HG03175 (cell line): Measurements from ENCODE around the gene CNTF.

Experiments used
- ATAC-seq: cut with Tn5 transposase; IDR thresholded peaks from one replicate; pipeline ENCODE4 v1.9.1; 2021; ENCODE audit warnings: mild to moderate bottlenecking, moderate library complexity; ENCODE audit not compliant: unreplicated experiment

Gene CNTF

GRCh38 chr11:58641803-58642581 lies 19.5 kb downstream of the CNTF start:
- no peak for ATAC-seq

GRCh38 chr11:58645854-58646253 lies 23.4 kb downstream of the CNTF start:
- no peak for ATAC-seq

- peak; percentile 84 for ATAC-seq
These were observed 24.8 kb downstream of the CNTF start for GRCh38 chr11:58647141-58647699.

- ATAC-seq: no peak
These were observed 25.4 kb downstream of the CNTF start for GRCh38 chr11:58647866-58648265.

- no peak for ATAC-seq
These were observed 27.2 kb downstream of the CNTF start for GRCh38 chr11:58649623-58650022.

GRCh38 chr11:58650496-58650895 lies 28.0 kb downstream of the CNTF start:
- ATAC-seq: no peak

GRCh38 chr11:58652726-58653280 lies 30.3 kb downstream of the CNTF start:
- ATAC-seq: no peak

GRCh38 chr11:58654079-58654907 lies 31.8 kb downstream of the CNTF start:
- peak; percentile 97 for ATAC-seq

- ATAC-seq: no peak
These were observed 32.4 kb downstream of the CNTF start for GRCh38 chr11:58654908-58655296.

GRCh38 chr11:58656348-58656747 lies 33.9 kb downstream of the CNTF start:
- no peak for ATAC-seq

GRCh38 chr11:58658623-58659022 lies 36.2 kb downstream of the CNTF start:
- ATAC-seq: no peak

GRCh38 chr11:58659404-58659803 lies 36.9 kb downstream of the CNTF start:
- no peak for ATAC-seq

GRCh38 chr11:58659910-58660570 lies 37.6 kb downstream of the CNTF start:
- no peak for ATAC-seq

GRCh38 chr11:58671983-58672633 lies 49.6 kb downstream of the CNTF start:
- no peak for ATAC-seq

- ATAC-seq: no peak
These were observed 52.1 kb downstream of the CNTF start for GRCh38 chr11:58674609-58675008.
